Measurements from ENCODE around the gene SERGEF.

The SERGEF gene

DNA sequence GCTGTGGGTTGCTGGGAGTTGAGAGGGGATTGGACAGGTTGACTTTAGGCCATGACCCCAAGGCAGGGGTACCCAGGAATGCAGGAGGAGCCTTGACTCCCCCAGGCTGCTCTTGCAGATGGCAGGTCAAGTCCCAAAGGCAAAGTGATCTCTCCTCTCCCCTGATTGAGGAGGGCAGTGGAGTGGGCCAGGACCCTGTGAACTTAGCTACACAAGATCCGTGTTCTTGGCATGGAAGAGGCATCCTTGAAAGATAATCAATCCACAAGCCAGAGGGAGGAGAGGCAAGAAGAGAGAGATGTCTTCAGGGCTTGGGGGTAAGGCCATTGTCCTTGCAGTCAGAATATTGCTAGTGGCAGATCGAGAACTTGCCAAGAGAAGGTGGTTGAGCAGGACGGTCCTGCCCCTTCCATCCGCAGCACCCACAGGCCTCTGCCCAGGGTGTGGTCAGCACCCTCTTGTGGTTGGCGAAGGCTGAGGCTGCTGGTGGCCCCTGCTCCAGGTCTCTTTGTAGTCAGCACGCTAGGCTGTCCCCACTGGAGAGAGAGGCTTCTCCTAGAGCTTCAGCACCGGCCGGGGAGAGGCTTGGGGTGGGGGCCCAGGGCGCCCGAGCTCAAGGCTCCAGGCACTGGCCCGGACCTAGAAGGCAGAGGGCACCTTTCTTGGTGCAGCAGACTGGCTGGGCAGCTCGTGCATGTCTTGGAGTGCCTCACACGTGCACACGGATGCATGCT is 232.8 kb downstream of the SERGEF start:
- DNase-seq, result no peak

DNA sequence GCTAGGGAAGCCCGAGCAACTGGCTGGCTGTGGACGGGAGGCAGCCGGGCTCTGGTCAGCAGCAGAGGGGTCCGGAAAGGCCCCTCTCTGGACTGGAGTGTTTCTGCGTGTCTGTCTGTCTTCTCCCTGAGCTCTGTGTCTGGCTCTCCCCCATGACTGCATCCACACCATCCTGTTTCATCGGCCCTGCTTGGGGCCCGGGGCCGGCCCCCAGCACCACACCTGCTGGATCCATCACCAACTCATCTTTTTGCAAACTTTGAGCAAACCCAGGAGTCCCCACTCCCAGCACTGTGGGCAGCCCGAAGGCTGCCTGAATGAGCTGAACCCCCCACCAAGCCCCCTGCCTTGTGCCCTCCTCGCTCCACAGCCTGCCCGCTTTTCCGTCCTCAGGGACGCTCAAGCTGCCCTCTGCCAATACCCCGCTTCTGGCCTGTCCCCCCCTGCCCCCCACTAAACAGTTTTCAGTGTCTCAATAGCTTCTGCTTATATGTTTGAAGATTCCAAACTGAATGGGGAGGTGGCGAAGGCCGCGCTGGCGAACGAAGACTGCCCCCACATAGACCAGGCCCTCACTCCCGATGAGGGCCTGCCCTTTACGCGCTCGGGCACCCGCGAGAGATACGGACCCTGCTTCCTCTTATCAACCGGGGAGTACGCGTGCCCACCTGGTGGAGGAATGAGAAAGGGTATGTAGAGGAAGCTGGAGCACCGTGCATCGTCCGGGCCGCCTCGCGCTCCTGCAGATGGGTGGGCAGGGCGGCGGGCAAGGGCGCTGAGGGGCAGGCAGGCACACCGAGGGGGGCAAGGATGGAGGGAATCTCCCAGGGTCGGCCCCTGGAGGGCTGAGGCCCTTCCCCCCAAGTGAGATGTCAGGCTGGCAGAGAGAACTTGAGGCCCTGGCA is 233.6 kb downstream of the SERGEF start:
- no peak for DNase-seq

DNA sequence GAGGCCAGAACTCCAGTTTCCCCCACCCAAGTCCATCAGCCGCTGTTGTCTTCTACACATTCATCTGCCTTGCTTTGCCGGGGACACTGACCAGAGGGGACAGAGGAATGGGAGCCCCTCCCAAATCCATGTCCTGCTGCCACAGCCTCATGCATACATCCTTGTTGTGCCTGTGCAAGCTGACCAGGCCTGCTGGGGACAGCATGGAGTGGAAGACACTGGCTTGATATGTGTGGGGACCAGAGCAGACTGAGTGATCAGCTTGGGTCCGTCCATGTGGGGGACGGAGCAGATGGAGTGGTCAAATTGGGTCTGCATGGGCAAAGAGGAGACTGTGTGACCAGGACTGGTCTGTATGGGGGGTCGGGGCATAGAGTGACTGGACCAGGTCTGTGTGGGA is 234.5 kb downstream of the SERGEF start:
- no peak for DNase-seq

DNA sequence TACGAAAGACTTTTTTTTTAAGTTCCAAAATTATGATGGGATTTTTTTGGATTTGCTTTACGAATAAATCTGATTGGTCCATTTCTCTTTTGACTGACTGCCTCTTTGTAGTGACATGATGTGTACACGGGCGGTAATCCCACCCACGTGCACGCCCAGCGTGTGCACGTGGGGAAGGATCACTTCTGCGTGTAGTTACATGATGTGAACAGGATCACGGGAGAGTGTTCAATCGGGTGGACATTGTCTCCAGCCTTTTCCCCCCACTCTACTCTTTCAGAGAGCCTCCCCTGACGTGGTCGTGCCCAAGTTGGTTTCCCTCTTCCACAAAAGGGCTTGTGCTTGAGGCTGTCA is 235.1 kb downstream of the SERGEF start:
- no peak for DNase-seq

DNA sequence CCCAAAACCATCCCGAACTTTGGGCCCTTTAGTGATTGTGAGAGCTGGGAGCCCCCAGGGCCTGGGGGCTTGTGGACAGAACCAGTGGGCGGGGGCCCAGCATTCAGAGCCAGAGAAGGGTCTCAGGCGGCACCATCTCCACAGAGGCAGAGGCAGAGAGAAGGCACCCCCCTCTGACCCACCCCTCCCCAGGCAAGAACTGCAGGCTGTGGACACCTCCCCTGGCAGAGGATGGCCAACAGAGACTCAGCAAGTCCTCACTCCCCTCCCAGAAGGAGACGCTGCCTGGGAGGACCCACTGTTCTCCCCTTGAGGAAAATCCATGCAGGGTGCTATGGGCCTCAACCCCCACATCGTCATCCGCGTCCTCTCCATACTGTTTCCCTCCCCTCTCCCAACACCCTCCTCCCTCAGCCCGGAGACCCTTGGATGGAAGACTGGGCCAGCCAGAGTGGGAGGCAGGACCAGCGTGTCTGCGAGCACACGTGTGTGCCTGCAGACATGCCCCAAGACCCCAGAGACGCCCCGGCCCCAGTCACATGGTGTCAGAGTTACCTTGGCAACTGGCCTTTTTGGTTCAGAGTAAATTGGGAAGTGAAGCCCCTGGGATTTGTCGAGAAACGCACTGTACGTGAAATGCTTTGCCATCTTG is 235.6 kb downstream of the SERGEF start:
- DNase-seq, result no peak

DNA sequence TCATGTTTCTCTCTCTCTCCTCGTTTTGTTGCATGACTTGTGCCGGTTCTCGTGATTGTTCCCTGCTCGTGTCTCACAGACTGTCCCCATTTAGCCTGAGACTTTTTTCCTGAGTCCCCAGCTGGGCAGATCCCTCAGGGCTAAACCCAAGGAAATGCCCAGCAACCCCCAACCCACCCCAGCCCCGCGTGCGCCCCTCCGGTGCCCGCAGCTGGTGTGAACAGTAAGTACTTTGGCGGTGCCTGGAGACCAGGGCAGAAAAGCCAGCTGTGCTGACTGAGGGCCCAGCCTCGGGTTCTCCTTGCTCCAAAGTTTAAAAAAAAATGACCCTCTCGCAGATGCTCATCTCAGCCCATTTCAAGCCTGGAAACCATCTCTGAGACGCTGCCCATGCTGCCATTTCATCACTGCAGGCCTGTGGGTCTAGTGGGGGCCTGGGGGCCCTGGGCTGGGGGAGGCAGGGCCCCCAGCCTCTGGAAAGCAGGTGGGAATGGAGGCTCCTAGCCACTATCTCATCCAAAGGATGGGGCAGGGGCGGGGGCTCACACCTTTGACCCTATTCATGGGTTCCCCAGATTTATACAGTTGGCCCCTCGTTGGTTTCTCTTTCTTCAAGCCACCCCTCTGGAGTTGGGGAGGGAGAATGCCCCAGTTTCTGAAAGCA is 236.5 kb downstream of the SERGEF start:
- no peak for DNase-seq

DNA sequence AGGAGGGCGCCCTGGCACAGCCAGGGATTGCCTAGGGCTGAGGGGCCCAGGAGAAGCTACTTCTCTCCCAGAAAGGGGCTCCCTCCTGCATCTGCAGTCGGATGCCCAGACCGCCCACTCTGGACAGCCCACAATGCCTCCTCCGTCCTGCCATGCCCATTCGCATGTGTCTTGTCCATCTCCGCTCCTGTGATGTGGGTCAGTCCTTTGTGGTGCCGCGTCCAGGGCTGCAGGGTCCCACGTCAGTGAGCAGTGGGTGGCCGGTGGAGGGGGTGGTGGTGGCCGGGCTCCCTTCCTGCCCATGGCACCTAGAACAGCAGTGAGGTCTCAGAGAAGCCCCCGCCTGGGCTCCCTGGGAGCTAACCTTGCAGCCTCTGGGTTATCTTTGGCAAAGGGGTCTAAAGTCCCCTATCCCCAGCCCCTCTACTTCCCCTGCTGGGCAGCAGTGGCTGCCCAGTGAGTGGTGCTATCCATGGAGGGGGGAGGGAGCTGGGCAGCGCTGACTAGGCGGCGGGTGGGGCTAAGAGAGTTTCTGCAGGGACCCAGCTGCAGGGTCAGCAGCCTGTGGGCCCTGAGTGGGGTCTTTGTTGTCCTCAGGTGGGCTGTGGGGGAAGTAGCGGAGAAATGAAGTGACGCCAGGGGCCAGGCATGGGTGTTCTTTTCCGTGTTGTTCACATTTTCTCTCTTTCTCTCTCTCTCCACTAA is 237.2 kb downstream of the SERGEF start:
- DNase-seq, result no peak

DNA sequence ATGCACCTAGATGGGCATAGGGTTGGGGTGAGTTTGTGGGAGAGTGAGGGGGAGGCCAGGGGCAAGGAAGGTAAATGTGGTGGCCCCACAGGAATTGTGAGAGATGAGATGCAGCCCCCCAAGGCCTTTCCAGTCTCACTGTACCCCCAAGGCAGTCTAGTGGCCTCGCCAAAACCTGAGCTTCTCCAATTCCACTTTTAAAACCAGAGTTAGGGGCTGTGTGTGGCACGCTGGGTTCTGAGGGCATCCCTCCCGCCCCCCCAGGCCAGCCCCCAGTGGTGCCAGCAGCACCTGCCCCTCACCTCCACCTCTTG is 237.9 kb downstream of the SERGEF start:
- no peak for DNase-seq

DNA sequence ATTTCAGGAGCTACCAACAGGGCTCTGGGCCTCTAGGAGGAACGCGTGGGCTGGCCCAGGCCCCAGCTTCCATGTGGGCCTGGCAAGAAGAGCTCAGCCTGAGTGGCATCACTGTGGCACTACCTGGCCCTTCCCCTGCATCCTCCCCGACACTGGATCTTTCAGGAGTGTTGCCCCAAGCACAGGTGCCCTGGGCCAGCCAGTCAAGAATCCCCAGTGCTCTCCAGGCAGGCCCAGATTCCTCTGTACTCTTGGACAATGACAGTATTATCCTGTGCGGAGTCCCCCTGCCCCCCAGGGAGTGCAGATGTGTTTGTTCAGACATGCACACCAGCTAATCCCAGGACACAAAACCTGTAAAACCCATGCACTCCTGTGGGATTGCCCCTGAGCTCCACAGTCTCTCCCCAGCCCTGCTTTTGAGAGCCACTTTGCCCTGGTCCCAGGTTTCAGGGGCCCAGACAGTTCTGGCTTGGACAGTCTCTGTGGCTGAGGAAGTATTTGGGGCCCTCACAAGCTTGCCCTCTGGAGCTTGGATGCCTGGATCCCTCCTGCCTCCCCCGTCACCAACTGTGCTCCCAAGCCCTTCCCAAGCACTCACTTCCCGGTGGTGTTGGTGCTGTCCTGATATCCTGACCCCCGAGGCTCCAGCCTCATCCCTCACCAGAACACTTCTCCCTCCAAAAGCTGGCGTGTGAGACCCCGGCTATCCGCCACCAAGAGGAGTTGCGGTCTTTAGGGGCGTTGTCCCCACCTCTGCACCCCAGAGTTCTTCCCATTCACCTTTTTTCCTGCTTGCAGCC is 238.4 kb downstream of the SERGEF start:
- DNase-seq, result no peak

DNA sequence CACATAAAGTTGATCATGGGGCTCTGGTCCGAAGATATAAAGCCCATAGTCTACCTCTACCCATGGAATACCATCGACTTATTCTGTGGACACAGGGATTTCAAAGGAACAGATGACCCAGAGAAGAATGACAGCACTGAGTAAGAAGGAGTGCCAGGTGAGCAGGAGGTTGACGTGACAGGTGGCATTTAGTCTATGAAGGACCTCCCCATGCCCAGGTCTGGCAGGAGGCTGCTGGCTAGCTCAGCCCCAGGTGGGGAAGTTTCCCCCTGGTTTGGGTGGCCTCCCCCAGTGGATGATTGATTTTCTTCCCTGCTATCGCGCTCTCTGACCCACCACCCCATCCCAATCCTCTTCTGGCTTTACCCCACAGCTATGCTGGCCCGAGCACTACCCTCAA is 239.2 kb downstream of the SERGEF start:
- DNase-seq, result no peak

DNA sequence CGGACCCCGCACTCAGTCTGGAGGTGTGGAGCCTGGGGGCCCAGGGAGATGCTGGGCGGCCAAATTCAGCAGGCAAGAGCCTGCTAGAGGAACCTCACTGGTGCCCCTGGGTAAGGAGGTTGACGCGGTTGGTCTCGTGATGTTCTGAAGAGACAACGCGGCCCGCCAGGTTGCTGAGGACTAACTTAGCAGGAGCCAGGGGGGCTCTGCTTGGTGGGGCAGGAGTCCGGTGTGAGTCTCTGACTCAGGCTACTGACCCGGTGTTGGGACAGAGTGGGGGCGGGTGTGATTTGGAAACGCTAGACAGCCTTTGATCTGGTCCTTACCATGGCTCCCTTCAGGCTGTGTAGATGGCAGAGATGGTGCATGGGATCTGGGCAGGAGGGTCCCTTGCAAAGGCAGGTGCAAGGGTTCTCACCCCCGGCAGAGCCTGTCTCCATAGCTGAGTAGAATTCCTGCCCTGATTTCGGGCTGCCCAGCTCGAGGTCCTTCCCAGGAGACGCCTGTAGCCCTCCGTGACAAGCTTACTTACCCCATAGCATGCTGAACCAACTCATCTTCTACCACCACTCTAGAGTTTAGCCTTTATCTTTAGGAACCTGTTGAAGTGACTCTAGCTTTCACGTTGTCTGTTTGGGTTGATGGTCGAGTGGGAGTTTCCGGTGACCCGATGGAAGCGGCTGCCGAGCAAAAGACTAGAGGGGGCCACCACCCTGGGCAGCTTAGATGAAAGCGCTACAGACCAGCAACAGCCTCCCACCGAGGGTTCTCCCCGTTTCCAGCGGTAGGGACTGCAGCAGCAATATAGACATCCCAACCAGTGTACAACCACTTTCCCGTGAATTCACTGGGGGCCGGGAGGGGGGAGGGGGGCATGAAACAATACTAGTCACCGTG is 239.9 kb downstream of the SERGEF start:
- DNase-seq, result no peak

DNA sequence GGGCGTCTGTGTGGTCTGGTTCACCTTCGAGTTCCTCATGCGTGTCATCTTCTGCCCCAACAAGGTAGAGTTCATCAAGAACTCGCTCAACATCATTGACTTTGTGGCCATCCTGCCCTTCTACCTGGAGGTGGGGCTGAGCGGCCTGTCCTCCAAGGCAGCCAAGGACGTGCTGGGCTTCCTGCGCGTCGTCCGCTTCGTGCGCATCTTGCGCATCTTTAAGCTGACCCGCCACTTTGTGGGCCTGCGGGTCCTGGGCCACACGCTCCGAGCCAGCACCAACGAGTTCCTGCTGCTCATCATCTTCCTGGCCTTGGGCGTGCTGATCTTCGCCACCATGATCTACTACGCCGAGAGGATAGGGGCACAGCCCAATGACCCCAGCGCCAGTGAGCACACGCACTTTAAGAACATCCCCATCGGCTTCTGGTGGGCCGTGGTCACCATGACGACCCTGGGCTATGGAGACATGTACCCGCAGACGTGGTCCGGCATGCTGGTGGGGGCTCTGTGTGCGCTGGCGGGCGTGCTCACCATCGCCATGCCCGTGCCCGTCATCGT is 240.9 kb downstream of the SERGEF start:
- no peak for DNase-seq

DNA sequence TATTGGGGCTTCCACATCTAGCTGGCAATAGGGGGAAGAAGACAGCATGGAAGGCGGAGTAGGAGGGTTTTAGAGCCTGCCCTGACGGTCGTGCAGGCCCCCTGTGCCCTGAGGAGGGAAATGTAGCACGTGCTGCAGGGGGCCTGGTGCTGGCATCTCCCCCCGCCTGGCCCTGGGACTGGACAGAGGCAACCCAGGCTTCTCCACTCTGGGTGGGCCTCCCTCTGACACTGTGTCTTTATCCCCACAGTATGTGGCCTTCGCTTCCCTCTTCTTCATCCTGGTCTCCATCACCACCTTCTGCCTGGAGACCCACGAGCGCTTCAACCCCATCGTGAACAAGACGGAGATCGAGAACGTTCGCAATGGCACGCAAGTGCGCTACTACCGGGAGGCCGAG is 241.4 kb downstream of the SERGEF start:
- DNase-seq, result no peak

DNA sequence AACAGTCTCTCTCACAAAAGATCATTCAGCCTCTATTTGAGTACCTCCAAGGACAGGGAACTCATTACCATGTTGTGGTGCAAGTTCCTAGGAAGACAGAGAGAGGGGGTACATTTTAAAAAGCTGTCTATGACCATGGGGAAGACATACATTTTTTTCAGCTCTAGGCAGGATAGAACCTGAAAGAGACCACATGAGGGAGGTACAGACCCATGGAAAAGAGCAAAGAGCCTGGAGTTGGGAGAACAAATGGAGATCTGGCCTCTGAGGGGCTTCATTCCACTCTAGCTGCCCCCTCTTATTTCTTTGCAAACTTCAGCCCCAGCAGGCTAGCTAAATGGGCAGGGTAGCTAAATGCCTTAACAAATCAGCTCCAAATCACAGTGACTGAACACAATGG is 241.9 kb downstream of the SERGEF start:
- no peak for DNase-seq

DNA sequence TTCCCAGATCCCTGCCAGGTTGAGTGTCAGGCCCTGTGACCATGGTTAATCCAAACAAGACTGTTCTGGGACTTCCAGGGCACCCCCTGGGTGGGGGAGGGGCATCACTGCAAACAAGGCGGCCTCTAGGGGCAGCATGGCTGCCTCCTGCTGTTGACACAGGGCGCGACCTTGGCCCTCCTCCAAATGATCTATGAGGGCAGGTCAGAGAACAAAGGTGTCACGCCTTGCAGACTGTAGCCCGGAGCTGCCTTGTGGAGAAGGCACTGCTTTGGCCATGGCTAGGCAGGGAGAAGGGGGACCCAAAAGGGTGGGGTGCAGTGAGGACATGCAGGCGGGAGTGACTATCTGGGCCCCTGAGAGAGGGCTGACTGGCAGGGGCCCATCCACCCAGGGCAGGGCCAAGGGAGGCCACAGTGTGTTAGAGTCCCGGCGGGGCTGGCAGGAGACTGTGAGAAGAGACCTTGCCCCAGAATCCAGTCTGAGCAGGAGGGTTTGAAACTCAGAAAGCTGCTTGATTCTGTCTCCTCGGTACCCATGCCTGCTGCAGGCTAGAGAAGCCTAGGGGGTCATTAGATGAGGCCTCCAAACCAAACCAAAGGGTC is 242.7 kb downstream of the SERGEF start:
- DNase-seq, result peak in 1 of 2 experiments; percentile 28

DNA sequence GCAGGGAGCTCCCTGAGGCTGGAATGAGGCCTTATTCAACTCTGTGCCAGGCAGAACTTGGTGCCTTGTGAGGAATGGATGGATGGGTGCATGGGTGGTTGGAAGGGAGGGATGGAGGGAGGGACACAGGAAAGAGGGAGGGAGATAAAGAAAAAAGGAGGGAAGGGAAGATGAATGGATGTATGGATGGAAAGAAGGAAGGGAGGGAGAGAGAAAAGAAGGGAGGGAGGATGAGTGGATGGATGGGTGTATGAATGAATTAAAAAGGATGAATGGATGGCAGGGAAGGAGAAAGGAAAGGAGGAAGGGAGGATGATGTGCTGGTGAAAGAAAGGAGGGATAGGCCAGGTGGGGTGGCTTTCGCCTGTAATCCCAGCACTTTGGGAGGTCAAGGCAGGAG is 243.6 kb downstream of the SERGEF start:
- no peak for DNase-seq

DNA sequence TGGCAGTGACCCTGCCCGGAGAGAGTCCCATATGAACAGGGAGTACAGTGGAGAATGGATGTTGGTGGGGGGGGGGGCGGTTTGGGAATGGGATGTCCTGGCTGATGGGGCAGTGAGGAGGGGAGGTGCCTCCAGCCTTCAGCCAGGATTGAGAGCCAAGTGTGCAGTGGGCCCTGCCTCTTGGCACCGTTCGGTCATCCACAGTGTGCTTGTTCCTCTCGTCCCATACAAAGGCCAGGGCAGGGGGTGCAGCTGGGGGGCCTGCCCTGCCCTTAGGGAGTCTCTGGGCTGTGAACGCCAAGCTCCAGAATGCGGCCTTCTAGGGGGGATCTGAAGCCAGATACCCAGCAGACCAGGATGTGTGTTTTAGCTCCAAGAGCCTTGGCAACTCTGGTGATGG is 244.3 kb downstream of the SERGEF start:
- DNase-seq, result no peak

DNA sequence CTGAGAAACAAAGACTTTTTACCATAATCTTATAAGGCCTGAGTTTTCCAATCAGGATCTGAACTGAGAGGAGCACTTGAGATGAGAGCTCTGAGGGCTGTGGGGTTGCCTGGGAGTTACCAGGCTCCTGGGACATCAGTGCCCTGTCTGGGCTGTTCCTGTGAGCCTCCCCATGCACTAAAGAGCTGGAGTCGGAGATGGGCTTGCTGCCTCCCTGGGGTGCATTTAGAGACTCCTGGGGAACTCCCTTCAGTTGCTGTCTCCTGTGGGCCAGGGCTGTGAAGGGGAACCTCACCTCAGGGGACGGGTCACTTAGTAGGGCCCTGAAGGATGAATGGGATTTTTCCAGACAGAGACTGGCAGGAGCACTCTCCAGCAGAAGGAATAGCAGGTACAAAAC is 244.9 kb downstream of the SERGEF start:
- DNase-seq, result no peak

DNA sequence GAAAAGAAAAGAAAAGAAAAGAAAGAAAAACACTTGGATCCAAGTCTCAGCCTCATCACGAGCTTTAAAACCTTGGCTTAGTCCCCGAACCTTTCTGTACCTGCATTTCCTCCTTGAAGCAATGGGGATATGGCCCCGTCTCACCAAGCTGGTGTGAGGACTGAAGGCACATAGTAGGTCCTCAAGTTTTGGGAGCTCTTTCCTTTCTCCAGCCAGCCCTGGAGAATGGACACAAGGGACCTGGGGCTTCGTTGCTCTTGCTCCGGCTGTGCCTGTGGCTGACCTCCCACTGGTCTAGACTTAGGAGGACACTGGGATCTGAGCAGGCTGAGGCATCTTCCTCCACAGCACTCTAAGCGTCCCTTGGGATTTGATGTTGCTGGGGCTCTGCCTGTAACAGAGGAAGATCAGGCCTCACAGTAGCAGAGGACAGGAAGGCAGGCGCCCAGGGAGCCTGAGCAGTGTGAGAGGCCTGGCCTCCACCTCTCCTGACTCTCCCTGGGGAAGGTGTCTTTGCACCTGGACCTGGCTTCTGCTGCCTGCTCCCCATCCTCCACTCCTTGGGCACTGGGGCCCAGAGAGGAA is 245.5 kb downstream of the SERGEF start:
- DNase-seq, result no peak

DNA sequence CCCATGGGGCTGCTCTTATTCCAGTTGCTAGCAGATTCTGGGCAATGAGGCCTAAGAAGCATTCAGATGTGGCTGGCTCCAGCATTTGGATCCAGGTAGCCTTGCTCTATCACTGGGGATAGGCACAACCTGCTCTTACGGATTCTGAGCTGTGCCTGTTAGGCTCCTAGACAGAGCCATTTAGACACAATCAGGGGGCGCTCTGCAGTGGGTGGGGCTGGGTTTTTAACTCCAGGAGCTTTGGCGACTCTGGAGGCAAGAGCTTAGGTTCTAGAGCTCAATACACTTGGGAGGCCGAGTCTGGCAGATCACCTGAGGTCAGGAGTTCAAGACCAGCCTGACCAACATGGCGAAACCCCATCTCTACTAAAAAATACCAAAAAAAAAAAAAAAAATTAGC is 246.3 kb downstream of the SERGEF start:
- DNase-seq, result no peak

All from activated T-cell treated with anti-CD3 and anti-CD28 coated beads, Interleukin-2, amount 50 U/mL, for 48 hours (primary cell).